Activated T-cell treated with anti-CD3 and anti-CD28 coated beads for 1 hour (primary cell): ENCODE results near the gene DBP.
"Not testable (repeated sequence)": the region's sequence is repeated elsewhere in the genome, so short reads cannot be mapped to it uniquely, and the experiment has no call there.

Experiments
- DNase-seq: peaks from one replicate; pipeline ENCODE4 v3.0.0-alpha.2; 2020; ENCODE audit warnings: low read depth

DBP gene

GRCh38 chr19:48639483-48640375, 2.5 kb upstream of the DBP start:
- DNase-seq = no peak

GRCh38 chr19:48638831-48639381, 1.7 kb upstream of the DBP start:
- no peak for DNase-seq

GRCh38 chr19:48637948-48638830, 1.0 kb upstream of the DBP start:
- DNase-seq = peak; percentile 71

GRCh38 chr19:48637449-48637947, 319 bp upstream of the DBP start:
- DNase-seq = peak; percentile 99

GRCh38 chr19:48635966-48636858, 967 bp downstream of the DBP start:
- DNase-seq = no peak

GRCh38 chr19:48635263-48635965, 1.8 kb downstream of the DBP start:
- DNase-seq = peak; percentile 74

- peak; percentile 88 for DNase-seq
These were observed 2.5 kb downstream of the DBP start for GRCh38 chr19:48634424-48635262.

GRCh38 chr19:48634036-48634342, 3.2 kb downstream of the DBP start:
- no peak for DNase-seq

GRCh38 chr19:48633148-48634035, 3.8 kb downstream of the DBP start:
- no peak for DNase-seq

- DNase-seq = no peak
These were observed 4.5 kb downstream of the DBP start for GRCh38 chr19:48632692-48633147.

GRCh38 chr19:48632286-48632685, 4.9 kb downstream of the DBP start:
- DNase-seq = not testable (repeated sequence)

- DNase-seq = no peak
These were observed 6.0 kb downstream of the DBP start for GRCh38 chr19:48631225-48631624.

- no peak for DNase-seq
These were observed 6.7 kb downstream of the DBP start for GRCh38 chr19:48630296-48631063.

- DNase-seq = no peak
These were observed 7.4 kb downstream of the DBP start for GRCh38 chr19:48629599-48630295.

GRCh38 chr19:48629297-48629598, 7.9 kb downstream of the DBP start:
- no peak for DNase-seq

GRCh38 chr19:48628486-48629296, 8.5 kb downstream of the DBP start:
- DNase-seq = no peak

- DNase-seq = no peak
These were observed 9.3 kb downstream of the DBP start for GRCh38 chr19:48627865-48628314.
